GM23248 (cell line): ENCODE data around the gene C1D. TPM values are rescaled to one million over a fixed set of nuclear protein-coding genes. Genes with fewer than 3 reads are reported as not detected.

Source experiments
- DNase-seq: peaks from one replicate; pipeline ENCODE4 v3.0.0-alpha.2; 2015
- H2AFZ ChIP-seq: fragments of 200-600 bp; sonication (generic); 2 replicates; pipeline ENCODE4 v1.6.1; 2016; ENCODE audit warnings: antibody characterized with exemption
- H3F3A ChIP-seq: fragments of 200-600 bp; sonication (generic); 2 replicates; pipeline ENCODE4 v1.6.1; 2016; ENCODE audit warnings: mild to moderate bottlenecking, antibody characterized with exemption, mixed run types; ENCODE audit not compliant: insufficient read depth
- H3K27ac ChIP-seq: fragments of 200-600 bp; sonication (generic); 2 replicates; pipeline ENCODE4 v1.5.1; 2016; ENCODE audit warnings: mild to moderate bottlenecking
- H3K27me3 ChIP-seq: fragments of 200-600 bp; sonication (generic); replicated peaks from 2 replicates; pipeline ENCODE4 v1.6.1; 2016; ENCODE audit warnings: mild to moderate bottlenecking; ENCODE audit not compliant: insufficient read depth
- H3K36me3 ChIP-seq: fragments of 200-600 bp; sonication (generic); 2 replicates; pipeline ENCODE4 v1.6.1; 2016; ENCODE audit warnings: low read depth, mild to moderate bottlenecking
- H3K4me1 ChIP-seq: fragments of 200-600 bp; sonication (generic); 2 replicates; pipeline ENCODE4 v1.6.1; 2016; ENCODE audit warnings: mild to moderate bottlenecking; ENCODE audit not compliant: insufficient read depth
- H3K4me2 ChIP-seq: fragments of 200-600 bp; sonication (generic); one replicate; pipeline ENCODE4 v1.6.1; 2016; ENCODE audit warnings: mild to moderate bottlenecking; ENCODE audit not compliant: unreplicated experiment
- H3K4me3 ChIP-seq: fragments of 200-600 bp; sonication (generic); 2 replicates; pipeline ENCODE4 v1.5.1; 2016; ENCODE audit warnings: mild to moderate bottlenecking
- H3K79me2 ChIP-seq: fragments of 200-600 bp; sonication (generic); 2 replicates; pipeline ENCODE4 v1.6.1; 2016; ENCODE audit warnings: mild to moderate bottlenecking; ENCODE audit not compliant: insufficient read depth
- H3K9ac ChIP-seq: fragments of 200-600 bp; sonication (generic); 2 replicates; pipeline ENCODE4 v1.6.1; 2016; ENCODE audit warnings: mild to moderate bottlenecking
- H3K9me2 ChIP-seq: fragments of 200-600 bp; sonication (generic); 2 replicates; pipeline ENCODE4 v1.6.1; 2016; ENCODE audit warnings: mixed run types, mild to moderate bottlenecking, moderate library complexity; ENCODE audit not compliant: insufficient read depth
- H3K9me3 ChIP-seq: fragments of 200-600 bp; sonication (generic); one replicate; pipeline ENCODE4 v1.6.1; 2017; ENCODE audit warnings: low read depth
- H4K20me1 ChIP-seq: fragments of 200-600 bp; sonication (generic); 2 replicates; pipeline ENCODE4 v1.6.0; 2016; ENCODE audit not compliant: insufficient read depth
- EZH2 ChIP-seq: fragments of 200-600 bp; sonication (generic); IDR thresholded peaks from 2 replicates; pipeline ENCODE4 v1.6.1; 2018; ENCODE audit warnings: antibody characterized with exemption, mild to moderate bottlenecking; ENCODE audit not compliant: insufficient read depth, poor library complexity, severe bottlenecking
- EZH2phosphoT487 ChIP-seq: fragments of 200-600 bp; sonication (generic); IDR thresholded peaks from 2 replicates; pipeline ENCODE4 v1.6.1; 2018; ENCODE audit warnings: antibody characterized with exemption, moderate library complexity, mild to moderate bottlenecking, low read depth; ENCODE audit not compliant: insufficient read depth
- WGBS, 2 experiments: methylation state at CpG; one replicate each; pipeline ENCODE4 v1.1.6; 2015 to 2017; ENCODE audit warnings: low lambda C conversion rate in 2 of 2, low coverage in 1 of 2; ENCODE audit errors: missing lambda C conversion rate in 2 of 2; 5-methylcytosine and 5-hydroxymethylcytosine counted together
- in situ Hi-C: fragments of 300-500 bp; cut with MboI; formaldehyde crosslinking; loops from 2 replicates; pipeline ENCODE4 v1.15.0; 2020
- polyA plus RNA-seq: library from polyadenylated mRNA; unstranded; fragments of >200 nt; fragmentation: Nextera tagmentation; extraction: Ambion mirVana; gene quantifications from 2 replicates; pipeline ENCODE4 v1.2.1, GENCODE V29; 2016
- total RNA-seq: library from RNA; depleted of rRNA; stranded (reverse); fragments of >200 nt; shearing (Covaris generic); gene quantifications from 2 replicates; pipeline ENCODE4 v1.2.3, GENCODE V29; 2014

C1D gene
- total and polyA plus RNA-seq, 2 experiments from 2014 or later: 32.5 to 65.3 TPM

- H3K4me1 ChIP-seq: peaks cover 21% of the 10 kb centered on the region
- H3F3A ChIP-seq: peaks cover 8% of the 10 kb centered on the region
- in situ Hi-C loops: loop anchor here (10.0 to 25.0 kb wide), 3 partner anchors 173 to 1593 kb away; partner anchors contain the start of gene MEIS1
- H3K27me3 ChIP-seq: no peaks in the 10 kb centered on the region
- peaks cover 8% of the 10 kb centered on the region for H3K9me3 ChIP-seq
- no peaks in the 10 kb centered on the region for H3K79me2 ChIP-seq
- no peak overlapping the region; the same call in 1 of the 2 replicates for H2AFZ ChIP-seq
- no peak overlapping the region for H3K9ac ChIP-seq
- H3K4me3 ChIP-seq: no peak overlapping the region
- no peaks in the 10 kb centered on the region for H4K20me1 ChIP-seq
- H3K4me2 ChIP-seq: peak overlapping the region; percentile 50
- TF ChIP-seq EZH2phosphoT487 (no peak), EZH2 (no peak)
- no peaks in the 10 kb centered on the region for H3K9me2 ChIP-seq
- no peak overlapping the region for H3K27ac ChIP-seq
- H3K36me3 ChIP-seq: no peaks in the 10 kb centered on the region
- peak; percentile 22 for DNase-seq
These were observed 34.8 kb downstream of the C1D start for GRCh38 chr2:68027959-68028358.

DNA sequence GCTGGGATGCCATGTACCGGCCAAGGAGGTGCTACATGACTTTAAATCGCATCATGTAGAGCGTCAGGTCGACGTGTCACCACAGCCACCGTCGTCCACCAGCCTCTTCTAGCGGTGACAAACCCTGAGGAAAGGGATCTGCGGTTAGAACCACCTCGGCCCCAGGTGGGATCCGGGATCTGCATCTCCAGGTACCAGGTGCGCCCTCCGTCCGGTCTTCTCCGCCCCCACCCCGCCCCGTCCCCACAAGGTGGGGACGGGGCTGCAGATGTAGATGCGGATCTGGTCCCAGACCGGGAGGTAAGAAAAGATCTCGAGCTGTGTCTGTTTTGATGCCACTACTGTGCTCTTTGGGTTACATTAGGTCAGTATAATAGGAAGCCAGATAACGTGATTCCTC is 38.4 kb downstream of the C1D start:
- H3K4me3 ChIP-seq: no peak overlapping the region
- peaks cover 8% of the 10 kb centered on the region for H3K9me3 ChIP-seq
- H3K27me3 ChIP-seq: no peaks in the 10 kb centered on the region
- in situ Hi-C loops: loop anchor here (10.0 kb wide), 2 partner anchors 170 to 1590 kb away; partner anchors contain the start of gene MEIS1
- H3K4me1 ChIP-seq: peaks cover 12% of the 10 kb centered on the region
- no peaks in the 10 kb centered on the region for H3K79me2 ChIP-seq
- no peak overlapping the region for H3K4me2 ChIP-seq
- H3F3A ChIP-seq: peaks cover 8% of the 10 kb centered on the region
- DNase-seq: no peak
- no peak overlapping the region for H3K9ac ChIP-seq
- no peaks in the 10 kb centered on the region for H3K9me2 ChIP-seq
- no peaks in the 10 kb centered on the region for H4K20me1 ChIP-seq
- WGBS, 2 experiments: 96 to 97% methylated on average over 18 to 22 of the region's 22 CpGs
- no peaks in the 10 kb centered on the region for H3K36me3 ChIP-seq
- no peak overlapping the region for H3K27ac ChIP-seq
- no peak overlapping the region for H2AFZ ChIP-seq
- TF ChIP-seq EZH2phosphoT487 (no peak), EZH2 (no peak)

DNA sequence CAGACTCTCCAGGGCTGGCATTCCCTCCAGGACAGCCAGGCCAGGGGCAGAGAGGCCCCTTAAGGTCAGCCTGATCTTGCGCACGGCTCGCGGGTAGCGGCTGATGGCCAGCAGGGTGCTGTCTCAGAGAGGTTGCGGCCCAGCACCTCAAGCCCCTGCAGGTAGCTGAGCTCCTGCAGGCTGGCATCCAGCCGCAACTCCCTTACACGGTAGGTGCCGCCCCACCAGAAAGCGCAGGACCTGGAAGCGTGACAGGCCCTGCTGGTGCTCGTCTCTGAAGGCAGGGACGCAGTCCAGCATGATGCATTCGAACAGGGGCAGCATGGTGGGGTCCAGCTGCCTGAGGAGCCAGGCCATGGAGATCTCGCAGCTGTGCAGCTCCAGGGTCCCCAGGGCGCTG is 38.9 kb downstream of the C1D start:
- TF ChIP-seq EZH2phosphoT487 (no peak), EZH2 (no peak)
- H3K9me3 ChIP-seq: peaks cover 8% of the 10 kb centered on the region
- H3K4me2 ChIP-seq: no peak overlapping the region
- no peaks in the 10 kb centered on the region for H3K79me2 ChIP-seq
- no peak overlapping the region for H3K4me3 ChIP-seq
- no peaks in the 10 kb centered on the region for H3K9me2 ChIP-seq
- 97% methylated on average over 10 to 16 of the region's 16 CpGs for WGBS, 2 experiments
- no peaks in the 10 kb centered on the region for H3K36me3 ChIP-seq
- H3F3A ChIP-seq: peaks cover 8% of the 10 kb centered on the region
- no peak overlapping the region for H3K27ac ChIP-seq
- H4K20me1 ChIP-seq: no peaks in the 10 kb centered on the region
- no peak for DNase-seq
- H3K4me1 ChIP-seq: peaks cover 12% of the 10 kb centered on the region
- no peaks in the 10 kb centered on the region for H3K27me3 ChIP-seq
- in situ Hi-C loops: loop anchor here (10.0 kb wide), 2 partner anchors 169 to 1589 kb away; partner anchors contain the start of gene MEIS1
- H2AFZ ChIP-seq: no peak overlapping the region
- no peak overlapping the region for H3K9ac ChIP-seq

- Histone ChIP-seq H3K4me2 (no peak overlapping the region), H3K27me3 (no peaks in the 10 kb centered on the region), H3K27ac (no peak overlapping the region), H3K36me3 (no peaks in the 10 kb centered on the region), H3K9ac (no peak overlapping the region), H2AFZ (no peak overlapping the region), H3K4me3 (no peak overlapping the region), H3F3A (no peaks in the 10 kb centered on the region), H3K9me3 (no peaks in the 10 kb centered on the region), H3K9me2 (no peaks in the 10 kb centered on the region), H3K79me2 (no peaks in the 10 kb centered on the region), H3K4me1 (no peaks in the 10 kb centered on the region), H4K20me1 (no peaks in the 10 kb centered on the region)
- 76 to 80% methylated on average over 4 of the region's 4 CpGs for WGBS, 2 experiments
- TF ChIP-seq EZH2 (no peak), EZH2phosphoT487 (no peak)
- DNase-seq: no peak
- in situ Hi-C loops: no loop called here
These were observed 44.1 kb downstream of the C1D start for GRCh38 chr2:68018727-68019126.

- H3K9me2 ChIP-seq: no peaks in the 10 kb centered on the region
- DNase-seq: peak; percentile 14
- WGBS, 2 experiments: 46 to 86% methylated on average over 1 to 5 of the region's 5 CpGs
- no peak overlapping the region for H3K4me3 ChIP-seq
- no peak overlapping the region for H3K4me2 ChIP-seq
- H3K27me3 ChIP-seq: no peaks in the 10 kb centered on the region
- peak overlapping the region; percentile 51; the same call in 1 of the 2 replicates for H2AFZ ChIP-seq
- no peaks in the 10 kb centered on the region for H3K36me3 ChIP-seq
- H3K9me3 ChIP-seq: no peaks in the 10 kb centered on the region
- no peak overlapping the region for H3K9ac ChIP-seq
- in situ Hi-C loops: no loop called here
- no peaks in the 10 kb centered on the region for H3F3A ChIP-seq
- peaks cover 12% of the 10 kb centered on the region; the same call in 1 of the 2 replicates for H3K4me1 ChIP-seq
- H3K27ac ChIP-seq: no peak overlapping the region
- H3K79me2 ChIP-seq: no peaks in the 10 kb centered on the region
- no peaks in the 10 kb centered on the region for H4K20me1 ChIP-seq
- TF ChIP-seq EZH2phosphoT487 (no peak), EZH2 (no peak)
These were observed 53.3 kb downstream of the C1D start for GRCh38 chr2:68009526-68009925.
